ENCODE data around the gene WSB1.

- TF ChIP-seq EZH2 (IDR thresholded peaks at IDR 0.05) (no peak), POLR2AphosphoS5 (IDR thresholded peaks at IDR 0.05; ENCODE audit: borderline replicate concordance, low read depth, low read length) (no peak), FOXP2 (optimal IDR thresholded peaks at IDR 0.05; ENCODE audit: control extremely low read depth, extremely low read length, insufficient read depth) (no peak)
These were observed 68.6 kb downstream of the WSB1 start for GRCh38 chr17:27362503-27362902.

All from SK-N-MC (cell line).